ENCODE data around the gene SLC52A1. TPM values are rescaled to one million over a fixed set of nuclear protein-coding genes. Genes with fewer than 3 reads are reported as not detected.

SLC52A1 gene
- total RNA-seq, 4 donors from 2014 or later = 12.9 to 50.8 (median 45.3) TPM; not detected in 1

- H3K27me3 ChIP-seq = no peaks in the 10 kb centered on the region
- H3K4me3 ChIP-seq = no peak overlapping the region
- H3K9me3 ChIP-seq = no peaks in the 10 kb centered on the region
- DNase-seq = no peak
- no peaks in the 10 kb centered on the region for H3K4me1 ChIP-seq
- no peaks in the 10 kb centered on the region for H3K36me3 ChIP-seq
- no peak for TF ChIP-seq POLR2A (IDR thresholded peaks at IDR 0.05)
- TF ChIP-seq CTCF (IDR thresholded peaks at IDR 0.05) = no peak
- no peak overlapping the region for H3K27ac ChIP-seq
Observed at GRCh38 chr17:5069724-5070123, 34.5 kb upstream of the SLC52A1 start.

DNA sequence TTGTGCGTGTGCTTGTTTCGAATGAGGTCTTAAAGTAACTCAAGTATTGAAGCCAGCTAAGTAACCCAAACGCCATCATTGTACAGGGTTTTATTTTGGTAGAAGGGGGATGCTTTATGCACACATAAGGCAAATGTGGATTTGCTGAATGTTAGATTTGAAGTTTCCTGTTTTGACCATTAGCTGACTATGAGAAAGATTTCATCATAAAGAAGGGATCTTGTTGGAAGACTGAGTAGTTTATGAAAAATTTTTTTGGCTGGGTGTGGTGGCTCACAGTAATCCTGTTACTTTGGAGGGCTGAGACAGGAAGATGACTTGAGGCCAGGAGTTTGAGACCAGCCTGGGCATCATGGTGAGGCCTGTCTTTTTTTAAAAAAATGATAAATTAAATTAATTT lies 33.0 kb upstream of the SLC52A1 start:
- TF ChIP-seq CTCF (IDR thresholded peaks at IDR 0.05) (no peak), POLR2A (IDR thresholded peaks at IDR 0.05) (no peak)
- Histone ChIP-seq H3K4me1 (no peaks in the 10 kb centered on the region), H3K27me3 (no peaks in the 10 kb centered on the region), H3K27ac (no peak overlapping the region), H3K36me3 (no peaks in the 10 kb centered on the region), H3K9me3 (no peaks in the 10 kb centered on the region), H3K4me3 (no peak overlapping the region)
- no peak for DNase-seq

DNA sequence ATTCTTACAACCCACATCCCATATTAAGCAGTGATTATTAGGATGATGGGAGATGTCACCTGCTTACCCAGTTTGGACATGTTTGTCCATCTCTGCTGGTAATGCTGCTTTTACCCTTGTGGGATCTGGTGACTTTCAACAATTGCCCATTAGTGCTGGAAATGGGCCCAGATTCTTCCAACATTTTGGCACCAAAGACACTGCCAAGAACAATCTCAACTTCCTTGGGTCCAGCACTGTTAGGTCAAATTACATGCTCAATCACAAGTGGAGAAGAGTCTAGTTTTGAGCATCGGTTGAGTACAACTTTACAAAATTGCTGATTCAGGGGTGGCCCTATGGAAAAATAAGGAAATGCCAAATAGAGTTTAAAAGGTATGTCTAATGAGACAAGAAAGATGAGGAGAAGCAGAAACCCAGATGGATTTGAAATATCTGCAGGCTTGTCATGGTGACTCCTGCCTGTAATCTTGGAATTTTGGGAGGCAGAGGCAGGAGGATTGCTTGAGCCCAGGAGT lies 30.1 kb upstream of the SLC52A1 start:
- TF ChIP-seq POLR2A (IDR thresholded peaks at IDR 0.05) (no peak), CTCF (IDR thresholded peaks at IDR 0.05) (no peak)
- Histone ChIP-seq H3K27me3 (no peaks in the 10 kb centered on the region), H3K9me3 (no peaks in the 10 kb centered on the region), H3K27ac (no peak overlapping the region), H3K4me3 (no peak overlapping the region), H3K4me1 (no peaks in the 10 kb centered on the region), H3K36me3 (no peaks in the 10 kb centered on the region)
- DNase-seq = no peak

GRCh38 chr17:5055543-5055942 lies 20.3 kb upstream of the SLC52A1 start:
- H3K27me3 ChIP-seq = no peaks in the 10 kb centered on the region
- TF ChIP-seq CTCF (IDR thresholded peaks at IDR 0.05) = no peak
- no peak for TF ChIP-seq POLR2A (IDR thresholded peaks at IDR 0.05)
- H3K9me3 ChIP-seq = no peaks in the 10 kb centered on the region
- H3K27ac ChIP-seq = no peak overlapping the region
- no peak for DNase-seq
- no peaks in the 10 kb centered on the region for H3K4me1 ChIP-seq
- no peak overlapping the region for H3K4me3 ChIP-seq
- H3K36me3 ChIP-seq = no peaks in the 10 kb centered on the region

DNA sequence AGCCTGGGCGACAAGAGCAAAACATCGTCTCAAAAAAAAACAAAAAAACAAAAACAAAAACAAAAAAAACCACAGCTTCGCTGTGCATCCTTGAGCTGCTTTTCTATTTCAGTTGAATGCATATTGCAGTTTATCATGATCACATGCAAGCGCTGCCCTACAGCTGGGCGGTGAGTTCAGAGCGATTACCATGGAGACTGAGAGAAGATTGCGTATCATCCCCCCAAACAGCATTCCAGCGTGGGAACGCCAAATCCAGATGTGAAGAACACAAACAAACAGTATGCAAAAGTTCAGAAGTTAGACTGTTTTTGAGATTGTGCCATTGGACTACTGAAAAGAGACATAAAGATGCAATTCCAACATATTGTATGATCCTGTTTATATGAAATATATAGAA lies 15.1 kb upstream of the SLC52A1 start:
- DNase-seq = no peak
- H3K4me1 ChIP-seq = peaks cover 0 to 37% (median 13%) of the 10 kb centered on the region in 4 donors
- no peaks in the 10 kb centered on the region for H3K36me3 ChIP-seq
- peak overlapping the region in 3 of 4 donors; percentile 69 to 82 (median 72) for H3K27ac ChIP-seq
- no peaks in the 10 kb centered on the region for H3K27me3 ChIP-seq
- no peak overlapping the region for H3K4me3 ChIP-seq
- no peaks in the 10 kb centered on the region for H3K9me3 ChIP-seq
- TF ChIP-seq CTCF (IDR thresholded peaks at IDR 0.05) = no peak
- TF ChIP-seq POLR2A (IDR thresholded peaks at IDR 0.05) = no peak
